ENCODE data around the gene CDK6. TPM values are rescaled to one million over a fixed set of nuclear protein-coding genes. Genes with fewer than 3 reads are reported as not detected.
A peak's percentile ranks its signal among the peaks of the same experiment; 100 is the strongest.
"Not testable (repeated sequence)": the region's sequence is repeated elsewhere in the genome, so short reads cannot be mapped to it uniquely, and the experiment has no call there.

Gene CDK6
- total RNA-seq, 4 donors from 2014 or later = 1.2 to 6.9 (median 2.6) TPM

GRCh38 chr7:92761391-92762097, 74.8 kb downstream of the CDK6 start:
- Histone ChIP-seq H3K27me3 (no peaks in the 10 kb centered on the region), H3K27ac (no peak overlapping the region), H3K4me1 (no peaks in the 10 kb centered on the region), H3K4me3 (no peak overlapping the region), H3K36me3 (no peaks in the 10 kb centered on the region), H3K9me3 (no peaks in the 10 kb centered on the region)
- in situ Hi-C loops (cut with MboI; ENCODE audit: low sequenced_read_pairs in 4 of 4) (no loop called here), intact Hi-C loops (cut with DNase I; ENCODE audit: low total_unique reads) (no loop called here)
- no peak for DNase-seq
- ATAC-seq = no peak
- TF ChIP-seq POLR2A (IDR thresholded peaks at IDR 0.05) = no peak
- TF ChIP-seq, protein P1, sequence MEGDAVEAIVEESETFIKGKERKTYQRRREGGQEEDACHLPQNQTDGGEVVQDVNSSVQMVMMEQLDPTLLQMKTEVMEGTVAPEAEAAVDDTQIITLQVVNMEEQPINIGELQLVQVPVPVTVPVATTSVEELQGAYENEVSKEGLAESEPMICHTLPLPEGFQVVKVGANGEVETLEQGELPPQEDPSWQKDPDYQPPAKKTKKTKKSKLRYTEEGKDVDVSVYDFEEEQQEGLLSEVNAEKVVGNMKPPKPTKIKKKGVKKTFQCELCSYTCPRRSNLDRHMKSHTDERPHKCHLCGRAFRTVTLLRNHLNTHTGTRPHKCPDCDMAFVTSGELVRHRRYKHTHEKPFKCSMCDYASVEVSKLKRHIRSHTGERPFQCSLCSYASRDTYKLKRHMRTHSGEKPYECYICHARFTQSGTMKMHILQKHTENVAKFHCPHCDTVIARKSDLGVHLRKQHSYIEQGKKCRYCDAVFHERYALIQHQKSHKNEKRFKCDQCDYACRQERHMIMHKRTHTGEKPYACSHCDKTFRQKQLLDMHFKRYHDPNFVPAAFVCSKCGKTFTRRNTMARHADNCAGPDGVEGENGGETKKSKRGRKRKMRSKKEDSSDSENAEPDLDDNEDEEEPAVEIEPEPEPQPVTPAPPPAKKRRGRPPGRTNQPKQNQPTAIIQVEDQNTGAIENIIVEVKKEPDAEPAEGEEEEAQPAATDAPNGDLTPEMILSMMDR (IDR thresholded peaks at IDR 0.05 in 4 of 5, conservative IDR thresholded peaks at IDR 0.05 in 1 of 5) = no peak

GRCh38 chr7:92758796-92759431, 77.5 kb downstream of the CDK6 start:
- no peak for ATAC-seq
- DNase-seq = no peak
- H3K9me3 ChIP-seq = no peaks in the 10 kb centered on the region
- no peaks in the 10 kb centered on the region for H3K4me1 ChIP-seq
- in situ Hi-C loops (cut with MboI; ENCODE audit: low sequenced_read_pairs in 4 of 4) (no loop called here), intact Hi-C loops (cut with DNase I; ENCODE audit: low total_unique reads) (no loop called here)
- H3K27ac ChIP-seq = no peak overlapping the region
- no peaks in the 10 kb centered on the region for H3K36me3 ChIP-seq
- TF ChIP-seq POLR2A (IDR thresholded peaks at IDR 0.05) = no peak
- TF ChIP-seq, protein P1 (IDR thresholded peaks at IDR 0.05 in 4 of 5, conservative IDR thresholded peaks at IDR 0.05 in 1 of 5) = no peak
- H3K4me3 ChIP-seq = no peak overlapping the region
- no peaks in the 10 kb centered on the region for H3K27me3 ChIP-seq

DNA sequence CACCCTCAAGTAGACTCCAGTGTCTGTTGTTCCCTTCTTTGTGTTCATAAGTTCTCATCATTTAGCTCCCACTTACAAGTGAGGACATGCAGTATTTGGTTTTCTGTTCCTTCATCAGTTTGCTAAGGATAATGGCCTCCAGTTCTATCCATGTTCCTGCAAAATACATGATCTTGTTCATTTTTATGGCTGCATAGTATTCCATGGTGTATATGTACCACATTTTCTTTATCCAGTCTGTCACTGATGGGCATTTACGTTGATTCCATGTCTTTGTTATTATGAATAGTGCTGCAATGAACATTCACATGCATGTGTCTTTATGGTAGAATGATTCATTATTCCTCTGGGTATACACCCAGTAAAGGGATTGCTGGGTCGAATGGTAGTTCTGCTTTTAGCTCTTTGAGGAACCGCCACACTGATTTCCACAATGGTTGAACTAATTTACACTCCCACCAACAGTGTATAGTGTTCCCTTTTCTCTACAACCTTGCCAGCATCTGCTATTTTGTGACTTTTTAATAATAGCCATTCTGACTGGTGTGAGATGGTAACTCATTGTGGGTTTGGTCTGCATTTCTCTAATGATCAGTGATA, 79.0 kb downstream of the CDK6 start:
- in situ Hi-C loops (cut with MboI; ENCODE audit: low sequenced_read_pairs in 4 of 4); H3K27ac ChIP-seq; H3K36me3 ChIP-seq; intact Hi-C loops (cut with DNase I; ENCODE audit: low total_unique reads); H3K4me3 ChIP-seq; H3K4me1 ChIP-seq; H3K9me3 ChIP-seq; ATAC-seq; DNase-seq; H3K27me3 ChIP-seq: not testable (repeated sequence)

GRCh38 chr7:92755680-92756079, 80.7 kb downstream of the CDK6 start:
- Histone ChIP-seq H3K4me1 (no peaks in the 10 kb centered on the region), H3K27me3 (no peaks in the 10 kb centered on the region), H3K36me3 (no peaks in the 10 kb centered on the region), H3K9me3 (no peaks in the 10 kb centered on the region), H3K4me3 (no peak overlapping the region), H3K27ac (no peak overlapping the region)
- DNase-seq (no peak), ATAC-seq (no peak)
- TF ChIP-seq POLR2A (IDR thresholded peaks at IDR 0.05) = no peak
- TF ChIP-seq, protein P1 (IDR thresholded peaks at IDR 0.05 in 4 of 5, conservative IDR thresholded peaks at IDR 0.05 in 1 of 5) = no peak
- in situ Hi-C loops (cut with MboI; ENCODE audit: low sequenced_read_pairs in 4 of 4) = no loop called here
- intact Hi-C loops (cut with DNase I; ENCODE audit: low total_unique reads) = no loop called here

DNA sequence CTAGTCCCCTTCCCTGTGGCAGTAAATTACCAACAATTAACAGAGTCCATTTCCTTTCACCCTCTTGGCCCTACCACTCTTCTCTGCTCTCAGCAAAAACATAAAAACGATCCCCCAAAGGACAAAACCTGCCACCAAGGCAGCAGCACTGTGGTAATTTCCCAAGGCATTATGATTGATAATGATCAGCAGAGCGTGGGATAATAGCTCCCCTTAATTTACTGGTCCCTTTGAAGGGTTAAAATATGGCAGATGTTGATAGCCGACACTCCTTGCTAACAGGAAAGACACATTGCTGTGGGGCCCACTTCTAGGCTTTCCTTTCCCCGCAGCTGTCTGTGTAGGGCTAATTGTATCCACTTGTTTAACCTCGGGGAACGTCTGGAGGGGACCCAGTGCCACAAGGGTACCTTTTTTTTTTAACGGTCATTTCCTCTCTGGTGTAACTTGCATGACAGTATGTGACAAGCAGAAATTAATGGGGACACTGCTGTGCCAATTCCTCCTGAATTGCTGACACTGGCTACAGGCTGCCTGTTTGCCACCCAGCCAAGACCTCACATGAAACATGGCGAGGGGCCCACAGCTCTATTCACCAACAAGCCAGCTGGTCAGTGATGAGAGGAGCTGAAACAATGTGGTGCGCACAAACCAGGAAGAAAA, 81.3 kb downstream of the CDK6 start:
- DNase-seq (peak in 1 of 2 donors; percentile 16), ATAC-seq (no peak)
- H3K27me3 ChIP-seq = no peaks in the 10 kb centered on the region
- H3K4me1 ChIP-seq = no peaks in the 10 kb centered on the region
- TF ChIP-seq, protein P1 (IDR thresholded peaks at IDR 0.05 in 4 of 5, conservative IDR thresholded peaks at IDR 0.05 in 1 of 5) = no peak
- no peak for TF ChIP-seq POLR2A (IDR thresholded peaks at IDR 0.05)
- H3K27ac ChIP-seq = no peak overlapping the region
- H3K9me3 ChIP-seq = no peaks in the 10 kb centered on the region
- H3K4me3 ChIP-seq = no peak overlapping the region
- no peaks in the 10 kb centered on the region for H3K36me3 ChIP-seq
- intact Hi-C loops (cut with DNase I; ENCODE audit: low total_unique reads) (no loop called here), in situ Hi-C loops (cut with MboI; ENCODE audit: low sequenced_read_pairs in 4 of 4) (no loop called here)
